ENCODE data around the gene NRG3. TPM values are rescaled to one million over a fixed set of nuclear protein-coding genes. Genes with fewer than 3 reads are reported as not detected.
A peak's percentile ranks its signal among the peaks of the same experiment; 100 is the strongest.

NRG3 gene
- total RNA-seq (1 to 10 TPM; 2.7 to 3.9 TPM), polyA plus RNA-seq (ENCODE audit: insufficient read depth, low read depth, low replicate concordance) (2.7 TPM)
- long read RNA-seq, donor 1 = 0 reads
- long read RNA-seq, donor 2 = 0 reads

DNA sequence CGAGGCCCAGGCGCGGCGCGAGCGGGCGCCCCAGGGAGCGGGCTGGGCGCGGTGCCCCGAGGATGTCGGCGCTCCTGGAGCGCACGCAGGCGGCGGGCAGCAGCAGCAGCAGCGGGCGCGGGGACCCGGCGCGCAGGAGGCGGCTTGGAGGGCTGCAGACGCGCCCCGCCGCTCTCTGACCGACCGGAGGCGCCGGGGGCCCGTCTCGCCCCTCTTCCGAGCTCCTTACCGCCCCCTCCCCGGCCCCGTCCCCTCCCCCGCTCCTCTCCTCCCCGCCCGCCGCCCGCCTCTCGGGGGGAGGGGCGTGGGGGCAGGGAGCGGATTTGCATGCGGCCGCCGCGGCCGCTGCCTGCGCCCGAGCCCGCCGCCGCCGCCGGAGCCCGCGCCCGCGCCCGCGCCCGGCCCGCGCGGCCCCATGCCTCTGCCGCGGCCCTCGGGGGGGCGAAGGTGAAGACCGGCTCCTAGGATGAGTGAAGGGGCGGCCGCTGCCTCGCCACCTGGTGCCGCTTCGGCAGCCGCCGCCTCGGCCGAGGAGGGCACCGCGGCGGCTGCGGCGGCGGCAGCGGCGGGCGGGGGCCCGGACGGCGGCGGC is at the start of gene NRG3:
TSS of gene NRG3 (plus strand) at position 320 of the 592 bp plus-strand sequence.
- intact Hi-C loops (cut with DNase I; ENCODE audit: low total_unique reads) = no loop called here
- no peaks in the 10 kb centered on the region for H3K36me3 ChIP-seq (ENCODE audit: low read depth, missing control alignments)
- H3K27ac ChIP-seq = no peak within 1 kb of the TSS
- no peaks in the 10 kb centered on the region for H3K4me1 ChIP-seq
- TF ChIP-seq POLR2A (IDR thresholded peaks at IDR 0.05) = no peak
- TF ChIP-seq, protein P1, sequence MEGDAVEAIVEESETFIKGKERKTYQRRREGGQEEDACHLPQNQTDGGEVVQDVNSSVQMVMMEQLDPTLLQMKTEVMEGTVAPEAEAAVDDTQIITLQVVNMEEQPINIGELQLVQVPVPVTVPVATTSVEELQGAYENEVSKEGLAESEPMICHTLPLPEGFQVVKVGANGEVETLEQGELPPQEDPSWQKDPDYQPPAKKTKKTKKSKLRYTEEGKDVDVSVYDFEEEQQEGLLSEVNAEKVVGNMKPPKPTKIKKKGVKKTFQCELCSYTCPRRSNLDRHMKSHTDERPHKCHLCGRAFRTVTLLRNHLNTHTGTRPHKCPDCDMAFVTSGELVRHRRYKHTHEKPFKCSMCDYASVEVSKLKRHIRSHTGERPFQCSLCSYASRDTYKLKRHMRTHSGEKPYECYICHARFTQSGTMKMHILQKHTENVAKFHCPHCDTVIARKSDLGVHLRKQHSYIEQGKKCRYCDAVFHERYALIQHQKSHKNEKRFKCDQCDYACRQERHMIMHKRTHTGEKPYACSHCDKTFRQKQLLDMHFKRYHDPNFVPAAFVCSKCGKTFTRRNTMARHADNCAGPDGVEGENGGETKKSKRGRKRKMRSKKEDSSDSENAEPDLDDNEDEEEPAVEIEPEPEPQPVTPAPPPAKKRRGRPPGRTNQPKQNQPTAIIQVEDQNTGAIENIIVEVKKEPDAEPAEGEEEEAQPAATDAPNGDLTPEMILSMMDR (IDR thresholded peaks at IDR 0.05) = no peak
- 0% methylated on average over 4 to 56 of the region's 95 CpGs for WGBS, 2 donors
- H3K27me3 ChIP-seq = no peaks in the 10 kb centered on the region
- DNase-seq = no peak
- H3K9me3 ChIP-seq = no peaks in the 10 kb centered on the region
- peak within 1 kb of the TSS; percentile 32 to 43 for H3K4me3 ChIP-seq

DNA sequence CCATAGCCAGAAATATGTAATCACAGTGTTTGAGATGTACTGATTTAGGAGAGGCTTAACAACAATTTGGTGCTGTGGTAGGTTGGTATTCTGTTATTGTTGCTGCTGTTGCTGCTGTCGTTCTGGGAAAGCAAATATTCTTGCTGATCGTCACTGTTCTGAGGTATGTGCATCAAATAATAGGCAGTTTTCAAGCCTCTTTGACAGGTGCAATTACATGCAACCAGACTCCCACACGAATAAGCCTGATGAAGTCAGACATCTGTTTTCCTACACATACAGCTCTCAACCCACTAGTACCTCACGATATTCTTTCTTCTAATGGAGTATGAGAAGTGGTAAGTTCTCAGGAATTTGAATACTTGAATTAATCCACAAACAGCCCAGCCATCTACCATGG is 46.7 kb upstream of the NRG3 start:
- H3K27ac ChIP-seq = no peak overlapping the region
- no peak for TF ChIP-seq POLR2A (IDR thresholded peaks at IDR 0.05)
- TF ChIP-seq, protein P1 (IDR thresholded peaks at IDR 0.05) = no peak
- no peaks in the 10 kb centered on the region for H3K27me3 ChIP-seq
- no peak overlapping the region for H3K4me3 ChIP-seq
- H3K4me1 ChIP-seq = no peaks in the 10 kb centered on the region
- H3K36me3 ChIP-seq (ENCODE audit: low read depth, missing control alignments) = no peaks in the 10 kb centered on the region
- no peaks in the 10 kb centered on the region for H3K9me3 ChIP-seq
- no peak for DNase-seq
- intact Hi-C loops (cut with DNase I; ENCODE audit: low total_unique reads) = no loop called here
- 64 to 78% methylated on average over 4 of the region's 4 CpGs for WGBS, 2 donors

DNA sequence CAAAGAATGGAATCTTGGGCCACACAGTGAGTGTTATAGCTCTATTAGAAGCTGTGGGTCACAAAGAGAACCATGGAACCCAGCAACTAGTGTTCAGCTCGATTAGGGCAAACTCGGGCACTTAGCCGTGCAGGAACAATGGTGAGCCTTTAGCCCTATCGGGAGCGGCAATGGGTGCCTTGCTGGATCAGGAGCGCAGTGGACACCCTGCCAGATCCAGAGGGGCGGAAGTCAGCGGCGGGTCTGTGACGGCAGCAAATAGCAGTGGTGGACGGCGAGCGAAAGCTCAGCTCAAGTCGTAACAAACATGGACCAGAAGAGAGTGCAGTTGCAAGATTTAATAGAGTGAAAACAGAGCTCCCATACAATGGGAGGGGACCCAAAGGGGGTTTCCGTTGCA is 43.9 kb upstream of the NRG3 start:
- TF ChIP-seq, protein P1 (IDR thresholded peaks at IDR 0.05) = no peak
- no peak for TF ChIP-seq POLR2A (IDR thresholded peaks at IDR 0.05)

DNA sequence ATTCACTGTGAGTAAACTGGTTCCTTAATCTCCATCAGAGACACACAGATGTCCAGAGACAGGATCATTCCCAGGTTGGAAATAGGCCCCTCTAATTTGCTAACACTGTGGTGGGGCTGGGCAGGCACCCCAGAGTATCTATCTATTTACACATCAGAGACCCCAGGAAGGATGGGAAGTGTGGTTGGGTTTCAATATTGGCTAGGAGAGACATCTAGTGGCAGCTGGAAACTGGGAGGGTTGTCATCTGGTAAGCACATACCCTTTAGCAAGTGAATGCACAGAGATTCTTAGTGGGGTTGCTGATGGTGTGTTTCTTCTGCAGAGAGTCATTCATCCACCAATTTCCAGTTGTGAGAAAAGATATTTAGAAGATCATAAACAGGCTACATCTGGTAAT is 36.0 kb upstream of the NRG3 start:
- DNase-seq = peak; percentile 22

More for the DNA sequence above, 43.9 kb upstream of the NRG3 start:
- Histone ChIP-seq H3K36me3 (ENCODE audit: low read depth, missing control alignments) (no peaks in the 10 kb centered on the region), H3K27me3 (no peaks in the 10 kb centered on the region), H3K9me3 (no peaks in the 10 kb centered on the region), H3K4me1 (no peaks in the 10 kb centered on the region), H3K27ac (no peak overlapping the region), H3K4me3 (no peak overlapping the region)
- DNase-seq = peak; percentile 17
- intact Hi-C loops (cut with DNase I; ENCODE audit: low total_unique reads) = no loop called here
- WGBS, 2 donors = 72 to 75% methylated on average over 15 of the region's 15 CpGs

More for the DNA sequence above, 36.0 kb upstream of the NRG3 start:
- Histone ChIP-seq H3K4me1 (no peaks in the 10 kb centered on the region), H3K4me3 (no peak overlapping the region), H3K27ac (no peak overlapping the region), H3K9me3 (no peaks in the 10 kb centered on the region), H3K36me3 (ENCODE audit: low read depth, missing control alignments) (no peaks in the 10 kb centered on the region), H3K27me3 (no peaks in the 10 kb centered on the region)
- TF ChIP-seq POLR2A (IDR thresholded peaks at IDR 0.05) = no peak
- TF ChIP-seq, protein P1 (IDR thresholded peaks at IDR 0.05) = no peak
- intact Hi-C loops (cut with DNase I; ENCODE audit: low total_unique reads) = no loop called here

All from testis (tissue), 5 donors.